Thymus (tissue), 11 donors: ENCODE data around the gene PSMB7. TPM values are rescaled to one million over a fixed set of nuclear protein-coding genes. Genes with fewer than 3 reads are reported as not detected.

Experiments
- DNase-seq, 9 donors: peaks; one replicate each; pipeline ENCODE4 v3.0.0-alpha.2; 2013; ENCODE audit warnings: low spot score in 9 of 9, low read depth in 6 of 9, missing footprints in 1 of 9
- H3K27ac ChIP-seq, 2 donors: one replicate each; pipeline ENCODE4 v1.5.1; 2013; ENCODE audit warnings: control low read depth in 1 of 2, low read depth in 1 of 2, low read length in 1 of 2, mild to moderate bottlenecking in 1 of 2, moderate library complexity in 1 of 2
- H3K27me3 ChIP-seq, 2 donors: one replicate each; pipeline ENCODE4 v1.5.1; 2013; ENCODE audit warnings: low read length in 1 of 2; ENCODE audit not compliant: control insufficient read depth in 2 of 2, insufficient read depth in 1 of 2
- H3K36me3 ChIP-seq, 2 donors: one replicate each; pipeline ENCODE4 v1.5.1; 2013; ENCODE audit warnings: low read length in 1 of 2, mild to moderate bottlenecking in 1 of 2, moderate library complexity in 1 of 2; ENCODE audit not compliant: control insufficient read depth in 2 of 2, insufficient read depth in 2 of 2
- H3K4me1 ChIP-seq, 2 donors: one replicate each; pipeline ENCODE4 v1.5.1; 2013; ENCODE audit warnings: low read length in 2 of 2; ENCODE audit not compliant: control insufficient read depth in 2 of 2, insufficient read depth in 2 of 2
- H3K4me3 ChIP-seq, 2 donors: one replicate each; pipeline ENCODE4 v1.5.1; 2013; ENCODE audit warnings: low read length in 2 of 2, control low read depth in 1 of 2, mild to moderate bottlenecking in 1 of 2
- H3K9me3 ChIP-seq, 2 donors: one replicate each; pipeline ENCODE4 v1.5.1; 2013; ENCODE audit warnings: low read length in 1 of 2, mild to moderate bottlenecking in 1 of 2; ENCODE audit not compliant: control insufficient read depth in 2 of 2, insufficient read depth in 1 of 2
- WGBS: extraction: QIAGEN DNeasy Blood & Tissue Kit; methylation state at CpG from one replicate; pipeline ENCODE4 v1.1.7; 2013; 5-methylcytosine and 5-hydroxymethylcytosine counted together
- polyA plus RNA-seq: library from polyadenylated mRNA; stranded (reverse); fragments of 200-250 nt; gene quantifications from one replicate; pipeline ENCODE4 v1.2.3, GENCODE V29; 2013
- total RNA-seq: library from RNA; stranded (reverse); fragments of 120-200 nt; gene quantifications from one replicate; pipeline ENCODE4 v1.2.4, GENCODE V29; 2013
- donor health status: healthy.

PSMB7 gene
- total and polyA plus RNA-seq, 2 donors, result 132 to 177 TPM

- DNase-seq, result no peak
- H3K4me1 ChIP-seq, result peaks cover 7 to 8% of the 10 kb centered on the region in 2 donors
- H3K9me3 ChIP-seq, result peaks cover 0 to 2% of the 10 kb centered on the region in 2 donors
- 77% methylated on average over 3 of the region's 3 CpGs for WGBS
- no peak overlapping the region for H3K4me3 ChIP-seq
- peaks cover 16 to 76% of the 10 kb centered on the region in 2 donors for H3K36me3 ChIP-seq
- H3K27me3 ChIP-seq, result no peaks in the 10 kb centered on the region
- no peak overlapping the region for H3K27ac ChIP-seq
These were observed 4.8 kb downstream of the PSMB7 start for GRCh38 chr9:124410321-124410913.

GRCh38 chr9:124409410-124409809 lies 5.8 kb downstream of the PSMB7 start:
- Histone ChIP-seq H3K36me3 (peaks cover 20 to 84% of the 10 kb centered on the region in 2 donors), H3K27ac (no peak overlapping the region), H3K4me1 (peaks cover 2 to 3% of the 10 kb centered on the region in 2 donors), H3K9me3 (no peaks in the 10 kb centered on the region), H3K27me3 (no peaks in the 10 kb centered on the region), H3K4me3 (no peak overlapping the region)
- no peak for DNase-seq
- WGBS, result over 99% methylated on average over 3 of the region's 3 CpGs

GRCh38 chr9:124403246-124403645 lies 12.0 kb downstream of the PSMB7 start:
- no peak overlapping the region for H3K27ac ChIP-seq
- no peak for DNase-seq
- peaks cover 22 to 68% of the 10 kb centered on the region in 2 donors for H3K36me3 ChIP-seq
- WGBS, result 99% methylated on average over 4 of the region's 4 CpGs
- no peaks in the 10 kb centered on the region for H3K27me3 ChIP-seq
- H3K9me3 ChIP-seq, result no peaks in the 10 kb centered on the region
- peaks cover 0 to 8% of the 10 kb centered on the region in 2 donors for H3K4me1 ChIP-seq
- no peak overlapping the region for H3K4me3 ChIP-seq

DNA sequence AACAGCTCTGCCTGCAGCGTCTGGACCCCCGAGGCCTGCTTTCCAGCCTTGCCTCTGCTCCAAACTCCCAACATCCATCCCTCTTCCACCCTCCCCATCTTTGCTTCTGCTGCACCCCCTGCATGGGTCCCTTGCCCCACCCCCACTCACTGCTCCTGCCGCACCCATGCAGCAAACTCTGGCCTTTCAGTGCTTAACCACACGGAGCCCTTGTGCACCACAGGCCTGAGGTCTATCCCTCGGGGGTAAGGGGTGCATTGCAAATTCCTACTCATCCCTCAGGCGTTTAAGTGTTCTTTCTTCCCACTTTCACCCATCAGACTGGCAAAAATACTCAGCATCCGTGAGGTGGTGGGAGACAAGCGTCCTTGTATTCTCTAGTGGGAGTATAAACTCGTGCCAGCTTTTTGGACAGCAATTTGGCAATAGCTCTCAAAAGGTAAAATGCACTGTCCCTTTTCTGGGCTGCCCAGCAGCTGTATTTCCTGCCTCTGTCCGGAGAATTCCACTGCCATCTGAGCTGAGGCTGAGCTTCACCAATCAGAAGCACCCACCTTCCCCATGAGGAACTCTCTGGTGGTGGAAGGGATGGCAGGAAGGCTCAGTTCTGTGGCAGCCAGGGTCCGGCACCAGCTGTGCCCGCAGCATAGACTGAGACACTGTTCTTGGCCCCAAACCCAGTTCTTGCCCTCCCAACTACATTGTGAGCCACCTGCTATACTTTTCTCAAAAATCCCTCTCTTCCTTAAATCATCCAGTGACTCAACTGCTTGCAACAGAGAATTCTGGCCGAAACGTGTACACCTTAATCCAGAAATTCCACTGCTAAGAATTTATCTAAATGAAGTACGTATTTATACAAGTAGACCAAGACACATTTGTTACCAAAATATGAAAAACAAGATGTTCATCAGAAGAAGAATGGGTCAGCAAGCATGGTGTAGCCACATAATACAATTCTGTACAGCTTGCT lies 15.0 kb downstream of the PSMB7 start:
- Histone ChIP-seq H3K4me3 (no peak overlapping the region), H3K9me3 (no peaks in the 10 kb centered on the region), H3K27ac (no peak overlapping the region), H3K27me3 (no peaks in the 10 kb centered on the region), H3K4me1 (peaks cover 0 to 8% of the 10 kb centered on the region in 2 donors), H3K36me3 (peaks cover 20 to 53% of the 10 kb centered on the region in 2 donors)
- DNase-seq, result no peak
- WGBS, result 82% methylated on average over 15 of the region's 15 CpGs

- no peaks in the 10 kb centered on the region for H3K27me3 ChIP-seq
- H3K4me3 ChIP-seq, result no peak overlapping the region
- H3K36me3 ChIP-seq, result peaks cover 16 to 46% of the 10 kb centered on the region in 2 donors
- no peaks in the 10 kb centered on the region for H3K9me3 ChIP-seq
- no peak for DNase-seq
- WGBS, result 71% methylated on average over 12 of the region's 12 CpGs
- H3K4me1 ChIP-seq, result peaks cover 0 to 8% of the 10 kb centered on the region in 2 donors
- peak overlapping the region in 1 of 2 donors; percentile 42 for H3K27ac ChIP-seq
These were observed 15.8 kb downstream of the PSMB7 start for GRCh38 chr9:124399323-124399967.

DNA sequence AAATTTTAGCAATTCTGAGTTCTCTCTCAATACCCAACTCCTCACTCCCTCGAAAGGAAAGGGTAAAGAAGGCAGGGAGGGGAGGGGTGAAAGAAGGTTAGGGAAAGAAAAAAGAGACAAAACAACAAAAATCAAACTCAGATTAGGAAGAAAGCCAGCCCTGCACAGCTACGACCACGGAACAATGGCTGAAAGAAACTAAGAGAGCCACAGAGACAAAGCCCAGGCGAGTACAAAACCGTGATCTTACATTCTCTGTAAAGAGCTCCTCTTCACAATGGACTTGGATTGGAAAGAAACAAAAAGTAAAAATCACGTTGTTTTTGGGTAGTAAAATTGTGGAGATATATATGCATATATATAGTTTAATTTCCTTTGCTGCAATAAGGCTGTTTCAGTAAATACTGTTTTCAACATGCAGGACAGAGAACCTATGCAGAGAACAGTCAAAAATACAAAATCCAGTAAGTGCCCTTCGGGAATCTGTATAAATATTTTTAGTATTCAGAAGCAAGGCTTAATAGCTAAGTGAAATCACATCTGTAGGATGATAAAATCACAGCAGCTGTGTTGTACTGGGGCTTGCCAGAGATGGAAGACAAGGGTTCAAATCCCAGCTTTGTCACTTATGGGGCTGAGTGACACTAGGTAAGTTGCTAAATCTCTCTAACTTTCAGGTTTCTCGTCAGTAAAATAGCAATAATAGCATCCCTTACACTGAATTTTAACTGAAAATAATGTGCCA lies 16.9 kb downstream of the PSMB7 start:
- no peak for DNase-seq
- H3K4me3 ChIP-seq, result no peak overlapping the region
- H3K36me3 ChIP-seq, result peaks cover 12 to 41% of the 10 kb centered on the region in 2 donors
- no peaks in the 10 kb centered on the region for H3K27me3 ChIP-seq
- peaks cover 0 to 8% of the 10 kb centered on the region in 2 donors for H3K4me1 ChIP-seq
- 95% methylated on average over 8 of the region's 8 CpGs for WGBS
- no peaks in the 10 kb centered on the region for H3K9me3 ChIP-seq
- no peak overlapping the region for H3K27ac ChIP-seq

GRCh38 chr9:124395826-124396225 lies 19.4 kb downstream of the PSMB7 start:
- Histone ChIP-seq H3K27me3 (no peaks in the 10 kb centered on the region), H3K27ac (no peak overlapping the region), H3K4me3 (no peak overlapping the region), H3K4me1 (peaks cover 0 to 8% of the 10 kb centered on the region in 2 donors), H3K9me3 (no peaks in the 10 kb centered on the region), H3K36me3 (peaks cover 5 to 34% of the 10 kb centered on the region in 2 donors)
- DNase-seq, result no peak
- 98% methylated on average over 4 of the region's 4 CpGs for whole genome bisulfite sequencing

GRCh38 chr9:124394596-124394995 lies 20.6 kb downstream of the PSMB7 start:
- H3K9me3 ChIP-seq, result no peaks in the 10 kb centered on the region
- peaks cover 0 to under 1% of the 10 kb centered on the region in 2 donors for H3K4me1 ChIP-seq
- 94% methylated on average over 3 of the region's 3 CpGs for WGBS
- H3K27ac ChIP-seq, result no peak overlapping the region
- H3K36me3 ChIP-seq, result peaks cover 3 to 26% of the 10 kb centered on the region in 2 donors
- no peak for DNase-seq
- H3K27me3 ChIP-seq, result no peaks in the 10 kb centered on the region
- H3K4me3 ChIP-seq, result no peak overlapping the region
